K562 (cell line): ENCODE results near the gene SKIC2. TPM values are rescaled to one million over a fixed set of nuclear protein-coding genes. Genes with fewer than 3 reads are reported as not detected.

Experiments used
- ADNP ChIP-seq: fragments of 200-800 bp; sonication (Bioruptor generic); IDR thresholded peaks from 2 replicates; pipeline ENCODE4 v1.6.1; 2016; ENCODE audit warnings: missing genetic modification characterization, missing compliant biosample characterization
- CBX5 ChIP-seq: IDR thresholded peaks from 2 replicates; pipeline ENCODE4 v1.6.1; 2014; ENCODE audit warnings: low read depth, borderline replicate concordance
- FOXA1 ChIP-seq: fragments of 450-650 bp; IDR thresholded peaks from 2 replicates; pipeline ENCODE4 v1.6.1; 2016; ENCODE audit warnings: mild to moderate bottlenecking, borderline replicate concordance
- FOXA3 ChIP-seq, 2 experiments: fragments of 450-650 bp in 1 of 2; sonication (generic) in 1 of 2; formaldehyde crosslinking; IDR thresholded peaks in 1 of 2; conservative IDR thresholded peaks in 1 of 2; 2 replicates each; pipeline versions ENCODE4 v1.4.0 to v1.8.0; 2020 to 2022; ENCODE audit warnings: mild to moderate bottlenecking in 2 of 2, missing genetic modification reagents in 1 of 2
- MCM2 ChIP-seq: fragments of 450-650 bp; IDR thresholded peaks from 2 replicates; pipeline ENCODE4 v1.6.1; 2017; ENCODE audit warnings: low read depth, mild to moderate bottlenecking
- MCM3 ChIP-seq: fragments of 450-650 bp; IDR thresholded peaks from 2 replicates; pipeline ENCODE4 v1.6.1; 2016
- NCOA6 ChIP-seq: fragments of 450-650 bp; IDR thresholded peaks from 2 replicates; pipeline ENCODE4 v1.6.1; 2017; ENCODE audit warnings: mild to moderate bottlenecking
- NONO ChIP-seq, 2 experiments: fragments of 200-400 bp in 1 of 2; fragments of 450-650 bp in 1 of 2; formaldehyde crosslinking in 1 of 2; IDR thresholded peaks; 2 replicates each; pipeline ENCODE4 v1.6.1; 2017; ENCODE audit warnings: low read depth in 2 of 2, mild to moderate bottlenecking in 2 of 2, moderate library complexity in 2 of 2, low read length in 1 of 2
- PHB2 ChIP-seq: fragments of 450-650 bp; IDR thresholded peaks from 2 replicates; pipeline ENCODE4 v1.6.1; 2017; ENCODE audit warnings: low read depth
- RBM22 ChIP-seq: fragments of 200-400 bp; formaldehyde crosslinking; IDR thresholded peaks from 2 replicates; pipeline ENCODE4 v1.6.1; 2018; ENCODE audit warnings: low read length, low read depth; ENCODE audit not compliant: poor library complexity, severe bottlenecking
- RBM25 ChIP-seq: fragments of 200-400 bp; formaldehyde crosslinking; IDR thresholded peaks from 2 replicates; pipeline ENCODE4 v1.6.1; 2018; ENCODE audit warnings: low read length, low read depth, moderate library complexity; ENCODE audit not compliant: severe bottlenecking
- SIN3A ChIP-seq, 2 experiments: fragments of 150-350 bp in 1 of 2; IDR thresholded peaks; 2 replicates each; pipeline ENCODE4 v1.6.1; 2011 to 2016; ENCODE audit warnings: borderline replicate concordance in 2 of 2, low read depth in 2 of 2, low read length in 2 of 2, mild to moderate bottlenecking in 2 of 2, moderate library complexity in 2 of 2; ENCODE audit not compliant: control insufficient read depth in 1 of 2
- SIX5 ChIP-seq, 2 experiments: IDR thresholded peaks; 2 replicates each; pipeline ENCODE4 v1.6.1; 2011; ENCODE audit warnings: low read length in 2 of 2, borderline replicate concordance in 1 of 2, low read depth in 1 of 2, mild to moderate bottlenecking in 1 of 2, moderate library complexity in 1 of 2; ENCODE audit not compliant: insufficient read depth in 1 of 2
- SNIP1 ChIP-seq: fragments of 450-650 bp; IDR thresholded peaks from 2 replicates; pipeline ENCODE4 v1.7.1; 2017; ENCODE audit warnings: low read depth, mild to moderate bottlenecking
- SNRNP70 ChIP-seq: fragments of 200-400 bp; formaldehyde crosslinking; optimal IDR thresholded peaks from 2 replicates; pipeline ENCODE3; 2017; ENCODE audit warnings: low read depth, low read length
- ZBTB7A ChIP-seq: IDR thresholded peaks from 2 replicates; pipeline ENCODE4 v1.6.1; 2011; ENCODE audit warnings: low read depth, mild to moderate bottlenecking, low read length, moderate library complexity, borderline replicate concordance; ENCODE audit not compliant: control insufficient read depth
- ZFX ChIP-seq: sonication (generic); formaldehyde crosslinking; IDR thresholded peaks from 2 replicates; pipeline ENCODE4 v1.8.0; 2022; ENCODE audit warnings: mild to moderate bottlenecking, missing genetic modification reagents, moderate library complexity
- ZKSCAN3 ChIP-seq: fragments of 250-450 bp; sonication (Bioruptor Pico); IDR thresholded peaks from 2 replicates; pipeline ENCODE4 v1.4.0; 2020
- ZNF23 ChIP-seq: fragments of 250-450 bp; sonication (Bioruptor Pico); IDR thresholded peaks from 2 replicates; pipeline ENCODE4 v1.4.0; 2020; ENCODE audit warnings: mild to moderate bottlenecking
- ZNF277 ChIP-seq: fragments of 250-450 bp; sonication (Bioruptor Pico); IDR thresholded peaks from 2 replicates; pipeline ENCODE4 v1.8.0; 2022; ENCODE audit warnings: inconsistent platforms, mild to moderate bottlenecking, moderate library complexity, borderline replicate concordance
- ZNF79 ChIP-seq: fragments of 250-450 bp; sonication (Bioruptor Pico); IDR thresholded peaks from 2 replicates; pipeline ENCODE4 v1.4.0; 2020; ENCODE audit warnings: low read depth, mild to moderate bottlenecking, moderate library complexity
- polyA plus RNA-seq, 8 experiments: library from polyadenylated mRNA; depleted of rRNA in 4 of 8; stranded (reverse) in 5 of 8; unstranded in 3 of 8; fragments of >200 nt; fragmentation: Nextera tagmentation in 2 of 8; fragmentation: Illumina TruSeq in 1 of 8; extraction: Ambion mirVana in 2 of 8; extraction: Trizol in 1 of 8; gene quantifications; 2 replicates each; pipeline versions ENCODE4 v1.2.1 to v1.2.3, GENCODE V29; 2011 to 2014; ENCODE audit warnings: inconsistent platforms in 1 of 8, missing spikeins in 1 of 8
- total RNA-seq, 7 experiments: library from RNA; depleted of rRNA in 6 of 7; stranded (reverse); fragments of >200 nt in 6 of 7; fragmentation: Illumina TruSeq in 2 of 7; extraction: Trizol in 2 of 7; gene quantifications; 2 replicates each; pipeline versions ENCODE4 v1.2.1 to v1.2.3, GENCODE V29; 2011 to 2021; ENCODE audit warnings: low replicate concordance in 1 of 7
- TF ChIP-seq, protein P1 (sequence below): sonication (generic); formaldehyde crosslinking; IDR thresholded peaks from 2 replicates; pipeline ENCODE4 v1.8.0; 2022; ENCODE audit warnings: mild to moderate bottlenecking, missing genetic modification reagents
- TF ChIP-seq, protein P2 (sequence below): fragments of 250-450 bp; sonication (Bioruptor Pico); IDR thresholded peaks from 2 replicates; pipeline ENCODE4 v1.5.0; 2021; ENCODE audit warnings: mild to moderate bottlenecking, borderline replicate concordance

SKIC2 gene
- total and polyA plus RNA-seq, 9 of the 15 experiments (the other 6 are each of a cell fraction or from before 2014, with no cell fraction given), result 3.3 to 94.6 (median 38.8) TPM

DNA sequence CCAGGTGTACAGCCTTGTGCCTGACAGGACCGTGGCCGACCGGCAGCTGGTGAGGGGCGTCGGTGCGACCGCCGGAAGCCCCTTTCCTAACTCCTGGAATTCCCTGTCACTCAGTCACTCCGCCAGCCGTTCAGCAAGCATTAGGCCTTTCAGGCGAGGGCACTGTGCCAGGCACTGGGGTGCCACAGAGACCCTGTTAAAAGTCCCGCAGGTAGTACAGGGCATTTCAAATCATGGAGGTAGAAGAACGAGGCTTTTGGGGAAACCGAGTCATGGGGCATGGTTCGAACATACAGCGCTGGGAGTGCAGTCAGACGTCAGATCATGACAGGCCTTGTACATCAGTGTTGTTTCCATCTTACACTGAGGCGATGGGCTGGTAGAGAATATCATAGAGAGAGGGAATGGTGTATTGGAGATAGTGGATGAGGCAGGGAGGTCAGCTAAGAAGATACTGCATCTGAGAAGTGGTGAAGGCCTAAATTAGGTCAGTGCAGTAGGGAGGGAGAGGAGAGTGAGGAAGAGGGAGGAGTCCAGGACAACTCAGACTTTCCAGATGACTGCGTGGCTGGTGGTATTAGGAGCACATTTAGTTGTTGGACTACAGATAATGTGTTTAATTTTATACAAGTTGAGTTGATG is 13.9 kb downstream of the SKIC2 start (continued):
- TF ChIP-seq, protein P1, sequence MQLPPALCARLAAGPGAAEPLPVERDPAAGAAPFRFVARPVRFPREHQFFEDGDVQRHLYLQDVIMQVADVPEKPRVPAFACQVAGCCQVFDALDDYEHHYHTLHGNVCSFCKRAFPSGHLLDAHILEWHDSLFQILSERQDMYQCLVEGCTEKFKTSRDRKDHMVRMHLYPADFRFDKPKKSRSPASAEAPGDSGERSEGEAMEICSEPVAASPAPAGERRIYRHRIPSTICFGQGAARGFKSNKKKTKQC, result peak; percentile 91; the same call in 1 of the 2 replicates
- TF ChIP-seq ZNF277, result no peak
- TF ChIP-seq FOXA1, result no peak
- TF ChIP-seq ZNF23 (CRISPR knock-in tag), result no peak
- no peak for TF ChIP-seq ZBTB7A
- TF ChIP-seq SNRNP70, result no peak
- TF ChIP-seq MCM2, result no peak
- TF ChIP-seq ZNF79 (CRISPR knock-in tag), result 0 out of 2 replicates have a peak, but pooled peaks have one; percentile 5
- no peak for TF ChIP-seq RBM25
- no peak for TF ChIP-seq NONO (IDR thresholded peaks at IDR 0.05; ENCODE audit: low read depth in 2 of 2, low read length in 1 of 2)
- TF ChIP-seq PHB2, result no peak; the same call in none of the 2 replicates
- TF ChIP-seq ZKSCAN3 (CRISPR knock-in tag), result no peak
- TF ChIP-seq SNIP1, result no peak
- TF ChIP-seq FOXA3 (CRISPR knock-in tag; conservative IDR thresholded peaks at IDR 0.05 in 1 of 2, IDR thresholded peaks at IDR 0.05 in 1 of 2), result peak in 1 of 2 experiments; percentile 45; a peak in 1 of 4 replicates
- TF ChIP-seq ADNP, result no peak
- no peak for TF ChIP-seq RBM22
- TF ChIP-seq NCOA6, result no peak
- no peak for TF ChIP-seq CBX5
- no peak for TF ChIP-seq MCM3
- peak; percentile 30; the same call in 1 of the 2 replicates for TF ChIP-seq ZFX
- TF ChIP-seq SIN3A (IDR thresholded peaks at IDR 0.05; ENCODE audit: borderline replicate concordance in 2 of 2, control insufficient read depth in 1 of 2, low read depth in 2 of 2, low read length in 2 of 2), result no peak
- TF ChIP-seq, protein P2, sequence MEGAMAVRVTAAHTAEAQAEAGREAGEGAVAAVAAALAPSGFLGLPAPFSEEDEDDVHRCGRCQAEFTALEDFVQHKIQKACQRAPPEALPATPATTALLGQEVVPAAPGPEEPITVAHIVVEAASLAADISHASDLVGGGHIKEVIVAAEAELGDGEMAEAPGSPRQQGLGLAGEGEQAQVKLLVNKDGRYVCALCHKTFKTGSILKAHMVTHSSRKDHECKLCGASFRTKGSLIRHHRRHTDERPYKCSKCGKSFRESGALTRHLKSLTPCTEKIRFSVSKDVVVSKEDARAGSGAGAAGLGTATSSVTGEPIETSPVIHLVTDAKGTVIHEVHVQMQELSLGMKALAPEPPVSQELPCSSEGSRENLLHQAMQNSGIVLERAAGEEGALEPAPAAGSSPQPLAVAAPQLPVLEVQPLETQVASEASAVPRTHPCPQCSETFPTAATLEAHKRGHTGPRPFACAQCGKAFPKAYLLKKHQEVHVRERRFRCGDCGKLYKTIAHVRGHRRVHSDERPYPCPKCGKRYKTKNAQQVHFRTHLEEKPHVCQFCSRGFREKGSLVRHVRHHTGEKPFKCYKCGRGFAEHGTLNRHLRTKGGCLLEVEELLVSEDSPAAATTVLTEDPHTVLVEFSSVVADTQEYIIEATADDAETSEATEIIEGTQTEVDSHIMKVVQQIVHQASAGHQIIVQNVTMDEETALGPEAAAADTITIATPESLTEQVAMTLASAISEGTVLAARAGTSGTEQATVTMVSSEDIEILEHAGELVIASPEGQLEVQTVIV, result no peak
- TF ChIP-seq SIX5 (IDR thresholded peaks at IDR 0.05; ENCODE audit: borderline replicate concordance in 1 of 2, insufficient read depth in 1 of 2, low read depth in 1 of 2, low read length in 2 of 2), result no peak
